GM21576 (cell line): ENCODE results near the gene SRD5A3.
A peak's percentile ranks its signal among the peaks of the same experiment; 100 is the strongest.

Source experiments
- ATAC-seq: cut with Tn5 transposase; IDR thresholded peaks from one replicate; pipeline ENCODE4 v1.9.1; 2021; ENCODE audit warnings: mild to moderate bottlenecking, moderate library complexity; ENCODE audit not compliant: unreplicated experiment

SRD5A3 gene

DNA sequence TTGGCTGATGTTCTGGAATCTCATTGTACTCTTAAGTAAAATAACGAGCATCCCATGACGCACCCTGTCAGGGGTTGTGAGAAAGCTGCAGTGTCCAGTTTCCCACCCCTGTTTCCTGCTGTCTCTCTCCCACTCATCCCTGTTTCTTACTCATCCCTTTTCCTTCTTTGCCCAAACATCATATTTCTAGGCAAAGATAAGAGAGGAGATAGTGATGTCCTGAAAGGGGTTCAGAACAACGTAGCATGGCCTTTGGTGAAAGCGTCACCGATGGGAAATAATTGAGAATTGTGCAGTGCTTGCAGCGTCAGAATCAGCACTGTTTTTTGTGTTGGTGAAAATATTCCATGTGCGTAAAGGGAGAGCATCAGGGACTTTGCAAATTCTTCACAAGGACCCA lies 26.2 kb downstream of the SRD5A3 start:
- ATAC-seq = no peak

DNA sequence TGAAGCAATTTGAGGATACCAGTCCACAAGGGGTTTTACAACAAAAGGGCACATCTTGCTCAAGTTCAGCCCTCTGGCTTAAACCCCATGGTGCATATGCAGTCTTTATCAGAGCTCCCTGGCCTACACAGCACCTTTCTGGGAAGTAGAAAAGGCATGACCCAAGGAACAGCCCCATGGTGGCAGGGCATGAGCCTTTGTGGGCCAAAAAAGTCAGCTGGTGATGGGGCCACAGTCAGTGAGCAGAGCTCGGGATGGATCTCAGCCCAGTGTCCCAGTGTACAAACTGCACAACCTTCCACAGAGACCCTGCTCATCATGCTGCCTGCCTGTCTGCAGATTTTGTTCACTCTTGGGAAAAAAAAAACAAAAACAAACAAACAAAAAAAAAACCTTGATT lies 27.4 kb downstream of the SRD5A3 start:
- ATAC-seq = no peak

GRCh38 chr4:55376698-55377097 lies 30.7 kb downstream of the SRD5A3 start:
- no peak for ATAC-seq

GRCh38 chr4:55378617-55379467 lies 32.8 kb downstream of the SRD5A3 start:
- ATAC-seq = no peak

DNA sequence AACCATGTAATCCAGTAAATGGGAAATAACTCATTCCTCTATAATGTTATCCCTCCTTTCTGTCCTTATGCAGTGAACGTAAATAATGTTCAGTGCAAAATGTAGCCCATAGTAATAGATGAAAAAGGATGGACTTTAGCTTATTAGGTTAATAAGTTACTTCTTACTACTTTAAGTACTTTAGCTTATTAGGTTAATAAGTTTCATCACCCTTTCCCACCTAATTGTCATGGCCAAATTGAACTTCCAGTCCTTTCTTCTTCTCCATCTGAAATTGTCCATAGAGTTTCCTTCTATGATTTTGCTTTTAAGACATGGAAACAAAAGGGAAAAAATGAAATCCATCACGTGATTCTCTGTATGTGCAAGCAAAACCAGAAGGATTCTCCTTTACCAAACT lies 34.5 kb downstream of the SRD5A3 start:
- ATAC-seq = no peak

- ATAC-seq = no peak
Measured at GRCh38 chr4:55381502-55381901, 35.5 kb downstream of the SRD5A3 start.

DNA sequence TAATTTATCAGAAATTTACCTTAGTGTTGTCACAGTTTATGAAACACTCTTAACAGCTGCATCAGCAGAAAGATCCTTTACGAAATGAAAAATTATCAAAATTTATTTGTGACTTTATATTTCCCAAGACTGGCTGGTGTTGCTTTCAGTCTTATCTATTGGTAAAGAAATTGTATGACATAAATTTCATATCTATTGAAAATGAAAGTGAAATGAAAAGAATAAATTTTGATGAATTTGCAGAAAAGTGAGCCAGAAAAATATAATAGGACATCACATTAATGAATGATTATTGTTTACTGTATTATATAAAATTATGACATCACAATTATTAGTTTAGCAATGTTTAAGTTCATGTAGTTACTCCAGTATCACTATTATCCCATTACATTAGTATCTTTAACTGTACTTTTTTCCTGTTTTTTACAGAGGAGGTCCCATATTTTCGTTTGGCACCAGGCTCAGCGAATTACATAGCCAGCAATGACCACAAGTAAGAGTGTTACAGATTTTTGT lies 36.5 kb downstream of the SRD5A3 start:
- no peak for ATAC-seq

DNA sequence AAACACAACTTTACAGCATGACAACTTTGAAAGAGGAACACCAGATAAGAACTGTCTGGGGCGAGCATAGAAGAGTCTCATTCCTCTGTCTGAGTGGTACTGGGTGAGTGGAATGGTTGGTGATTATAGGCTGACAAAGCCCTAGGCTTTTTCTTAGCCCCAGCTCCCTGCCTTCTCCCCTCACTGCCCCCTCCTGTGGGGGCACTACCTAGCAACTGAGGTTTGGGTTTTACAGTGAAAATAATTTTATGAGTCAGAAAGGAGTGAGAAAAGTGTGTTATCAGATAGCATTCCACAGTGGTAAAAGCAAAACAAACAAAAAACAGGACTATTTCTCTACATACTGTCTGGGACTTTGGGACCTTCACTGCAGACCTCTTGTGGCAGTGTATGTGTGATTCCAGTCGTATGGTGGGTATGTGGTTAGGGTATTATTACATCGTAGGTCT lies 39.2 kb downstream of the SRD5A3 start:
- ATAC-seq = no peak

GRCh38 chr4:55386073-55386472 lies 40.0 kb downstream of the SRD5A3 start:
- ATAC-seq = peak; percentile 75

- no peak for ATAC-seq
Measured at GRCh38 chr4:55386840-55387239, 40.8 kb downstream of the SRD5A3 start.

DNA sequence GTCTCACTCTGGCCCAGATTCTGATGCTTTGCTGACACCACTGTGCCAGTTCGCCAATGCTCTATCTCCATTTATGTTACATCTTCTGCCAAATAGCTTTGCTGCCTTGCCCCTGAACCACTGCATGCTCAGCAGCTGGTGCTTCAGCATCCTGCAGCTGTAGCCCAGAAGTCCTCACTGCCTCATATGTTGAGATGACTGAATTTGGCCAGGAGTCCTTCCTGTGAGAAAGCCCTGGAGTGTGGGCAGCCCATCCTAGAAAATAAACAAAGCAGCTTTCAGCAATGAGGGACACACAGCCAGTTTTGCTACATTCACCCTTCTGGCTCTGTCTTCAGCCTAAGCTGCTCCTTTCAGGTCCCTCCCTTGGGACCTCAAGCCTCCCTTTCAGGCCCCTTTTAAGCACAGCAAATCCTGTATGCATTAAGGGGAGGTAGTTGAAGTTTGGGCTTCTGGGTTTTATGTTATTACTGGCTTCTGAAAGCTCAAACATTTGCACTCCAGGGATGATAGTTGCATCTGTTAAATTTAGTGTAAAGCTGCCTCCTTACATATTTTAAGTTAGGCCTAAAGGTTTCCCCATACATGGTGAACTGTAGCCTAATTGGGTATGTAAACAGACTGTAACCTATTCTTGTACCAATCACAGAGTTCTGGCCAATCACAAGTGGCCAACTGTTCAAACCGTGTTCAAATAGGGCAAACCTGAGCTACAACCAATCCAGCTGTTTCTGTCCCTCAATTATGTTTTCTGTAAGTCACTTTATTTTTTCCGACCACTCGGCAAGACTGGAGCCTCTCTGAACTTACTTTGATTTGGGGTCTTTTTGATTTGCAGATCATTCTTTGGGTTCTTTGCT lies 47.6 kb downstream of the SRD5A3 start:
- no peak for ATAC-seq

- no peak for ATAC-seq
Measured at GRCh38 chr4:55395218-55395528, 49.1 kb downstream of the SRD5A3 start.

DNA sequence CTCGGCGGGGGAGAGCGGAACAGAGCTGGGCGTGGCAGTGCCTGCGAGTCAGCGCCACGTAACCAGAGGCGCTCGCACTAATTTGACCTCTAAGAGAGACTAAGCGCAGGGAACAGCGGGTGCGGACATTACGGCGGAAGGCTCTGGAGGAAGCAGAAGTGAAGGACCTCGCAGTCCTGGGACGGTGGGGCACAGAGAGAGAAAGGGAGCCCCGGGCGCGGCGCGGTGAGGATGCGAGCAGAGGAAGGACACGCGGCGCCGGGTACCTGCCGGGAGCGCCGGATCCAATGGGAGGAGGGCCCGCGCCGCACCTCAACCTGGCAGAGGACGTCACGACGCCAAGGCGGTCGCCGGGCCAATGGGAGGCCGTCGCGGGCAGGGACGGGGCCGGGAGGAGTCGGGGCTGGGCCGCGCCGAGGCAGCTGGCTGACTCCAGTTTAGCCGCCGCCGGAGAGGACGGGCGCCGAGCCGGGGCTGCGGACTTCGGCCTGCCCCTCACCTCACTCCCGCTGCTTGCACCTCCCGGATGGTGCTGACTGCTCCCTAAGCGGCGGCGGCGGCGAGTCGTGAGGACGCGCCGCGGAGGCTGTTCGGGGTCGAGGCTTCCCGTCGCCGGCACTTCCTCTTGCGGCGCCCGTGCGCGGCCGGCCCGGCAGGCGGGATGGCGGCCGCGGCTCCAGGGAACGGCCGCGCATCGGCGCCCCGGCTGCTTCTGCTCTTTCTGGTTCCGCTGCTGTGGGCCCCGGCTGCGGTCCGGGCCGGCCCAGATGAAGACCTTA lies 49.7 kb downstream of the SRD5A3 start, which contains the start of gene TMEM165:
Gene TMEM165, plus strand, starts transcription at position 429 of the 779 bp plus-strand sequence. Its CDS starts 233 bp downstream, at position 662.
- peak; percentile 92 for ATAC-seq

DNA sequence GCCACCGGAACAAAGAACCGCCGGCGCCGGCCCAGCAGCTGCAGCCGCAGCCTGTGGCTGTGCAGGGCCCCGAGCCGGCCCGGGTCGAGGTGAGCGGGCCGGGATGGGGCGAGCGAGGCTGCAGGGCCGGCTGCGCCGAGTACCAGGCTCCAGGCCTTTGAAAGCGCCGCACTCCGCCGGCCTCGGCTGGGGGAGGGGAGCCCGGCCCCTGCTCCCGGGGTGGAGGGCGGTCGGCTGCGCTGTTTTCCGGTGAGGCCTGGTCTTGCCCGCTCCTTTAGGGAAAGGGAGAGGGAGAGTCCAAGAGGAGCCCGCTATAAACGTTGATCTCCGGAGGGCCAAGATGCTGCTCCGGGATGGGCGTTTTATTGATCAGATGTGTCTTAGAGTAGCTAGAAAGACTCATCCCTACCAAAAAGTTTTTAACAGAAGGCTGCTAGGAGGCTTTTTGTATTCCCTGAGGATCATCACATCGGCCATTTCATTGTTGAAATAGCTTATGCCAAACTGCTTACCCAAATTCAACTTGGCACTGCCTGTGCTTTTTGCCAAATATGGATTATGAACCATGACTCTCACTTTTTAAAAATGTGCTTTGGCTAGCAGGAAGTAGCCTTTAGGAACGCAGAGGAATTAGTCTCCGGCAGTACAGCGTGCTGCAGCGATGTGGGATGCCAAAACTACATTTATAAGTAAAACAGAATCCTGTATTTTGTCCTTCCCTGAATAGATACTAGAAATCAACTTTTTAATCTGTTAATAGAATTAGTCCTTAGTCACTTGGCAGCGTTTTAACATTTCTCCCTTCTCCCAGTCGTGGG lies 50.5 kb downstream of the SRD5A3 start:
- ATAC-seq = peak; percentile 19

- no peak for ATAC-seq
Measured at GRCh38 chr4:55397126-55397436, 51.0 kb downstream of the SRD5A3 start.

- no peak for ATAC-seq
Measured at GRCh38 chr4:55397520-55398321, 51.7 kb downstream of the SRD5A3 start.

- ATAC-seq = no peak
Measured at GRCh38 chr4:55398461-55398860, 52.4 kb downstream of the SRD5A3 start.

DNA sequence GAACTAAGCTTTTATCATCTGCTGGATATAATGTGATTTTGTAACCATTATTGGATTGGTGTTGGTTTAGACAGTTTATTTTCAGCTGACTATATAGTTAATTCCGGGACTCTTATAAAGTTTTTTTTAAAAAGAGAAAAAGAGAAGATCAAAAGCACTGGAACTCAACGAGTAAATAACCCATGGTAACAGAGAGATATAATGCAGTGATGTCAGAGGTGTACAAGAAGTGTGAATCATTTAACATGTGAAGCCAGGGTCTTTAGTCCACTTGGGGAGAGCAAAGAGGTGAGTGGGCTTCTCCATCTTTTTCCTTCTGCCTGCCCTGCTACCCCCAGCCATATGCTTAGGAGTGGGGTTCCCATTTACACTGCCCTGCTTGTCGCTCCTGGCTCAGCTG lies 52.9 kb downstream of the SRD5A3 start:
- no peak for ATAC-seq

- ATAC-seq = no peak
Measured at GRCh38 chr4:55399581-55399980, 53.5 kb downstream of the SRD5A3 start.
